Measurements from ENCODE around the gene MUC21. TPM values are rescaled to one million over a fixed set of nuclear protein-coding genes. Genes with fewer than 3 reads are reported as not detected.

The MUC21 gene
- total and polyA plus RNA-seq, 9 of the 15 experiments (the other 6 are each of a cell fraction or from before 2014, with no cell fraction given), result not detected

DNA sequence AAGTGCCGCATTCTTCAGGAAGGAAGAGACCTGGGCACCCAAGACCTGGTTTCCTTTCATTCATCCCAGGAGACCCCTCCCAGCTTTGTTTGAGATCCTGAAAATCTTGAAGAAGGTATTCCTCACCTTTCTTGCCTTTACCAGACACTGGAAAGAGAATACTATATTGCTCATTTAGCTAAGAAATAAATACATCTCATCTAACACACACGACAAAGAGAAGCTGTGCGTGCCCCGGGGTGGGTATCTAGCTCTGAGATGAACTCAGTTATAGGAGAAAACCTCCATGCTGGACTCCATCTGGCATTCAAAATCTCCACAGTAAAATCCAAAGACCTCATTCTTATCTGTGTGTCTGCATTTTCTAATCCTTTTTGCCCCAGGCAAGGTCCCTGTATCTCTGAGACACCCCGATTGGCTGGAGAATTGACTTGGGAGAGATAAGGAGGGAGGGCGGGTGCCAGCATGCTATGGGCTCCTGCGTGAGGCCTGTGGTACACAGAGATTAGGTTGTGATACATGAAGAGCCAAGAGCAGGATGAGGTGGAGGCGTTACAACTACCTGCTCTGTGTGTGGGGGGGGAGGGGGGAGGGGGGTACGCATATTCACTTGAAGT lies 4.8 kb downstream of the MUC21 start (continued):
- TF ChIP-seq, protein P1, sequence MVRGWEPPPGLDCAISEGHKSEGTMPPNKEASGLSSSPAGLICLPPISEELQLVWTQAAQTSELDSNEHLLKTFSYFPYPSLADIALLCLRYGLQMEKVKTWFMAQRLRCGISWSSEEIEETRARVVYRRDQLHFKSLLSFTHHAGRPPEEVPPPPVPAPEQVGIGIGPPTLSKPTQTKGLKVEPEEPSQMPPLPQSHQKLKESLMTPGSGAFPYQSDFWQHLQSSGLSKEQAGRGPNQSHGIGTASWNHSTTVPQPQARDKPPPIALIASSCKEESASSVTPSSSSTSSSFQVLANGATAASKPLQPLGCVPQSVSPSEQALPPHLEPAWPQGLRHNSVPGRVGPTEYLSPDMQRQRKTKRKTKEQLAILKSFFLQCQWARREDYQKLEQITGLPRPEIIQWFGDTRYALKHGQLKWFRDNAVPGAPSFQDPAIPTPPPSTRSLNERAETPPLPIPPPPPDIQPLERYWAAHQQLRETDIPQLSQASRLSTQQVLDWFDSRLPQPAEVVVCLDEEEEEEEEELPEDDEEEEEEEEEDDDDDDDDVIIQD (CRISPR knock-in tag; IDR thresholded peaks at IDR 0.05), result no peak
- TF ChIP-seq XRCC3 (IDR thresholded peaks at IDR 0.05) (no peak), MEF2A (IDR thresholded peaks at IDR 0.05; ENCODE audit: control insufficient read depth, low read depth, low read length) (no peak), RHOXF2B (CRISPR knock-in tag; conservative IDR thresholded peaks at IDR 0.05) (no peak), YBX1 (IDR thresholded peaks at IDR 0.05) (no peak), RBM39 (optimal IDR thresholded peaks at IDR 0.05; ENCODE audit: low read depth, low read length) (no peak), PML (IDR thresholded peaks at IDR 0.05; ENCODE audit: low read length) (peak; percentile 72), NEUROD1 (IDR thresholded peaks at IDR 0.05; ENCODE audit: borderline replicate concordance, low read depth, low read length, partially characterized antibody) (no peak), NONO (IDR thresholded peaks at IDR 0.05; ENCODE audit: low read depth in 2 of 2, low read length in 1 of 2) (no peak), MAFF (IDR thresholded peaks at IDR 0.05; ENCODE audit: low read length) (no peak), HDAC2 (IDR thresholded peaks at IDR 0.05) (peak; percentile 88), SAFB2 (IDR thresholded peaks at IDR 0.05; ENCODE audit: borderline replicate concordance, low read depth, low read length, severe bottlenecking) (no peak), CC2D1A (IDR thresholded peaks at IDR 0.05) (peak; percentile 39; the same call in 1 of the 2 replicates), MYNN (IDR thresholded peaks at IDR 0.05) (no peak), MYNN (CRISPR knock-in tag; IDR thresholded peaks at IDR 0.05) (no peak), ZNF384 (IDR thresholded peaks at IDR 0.05; ENCODE audit: low read depth, low read length) (no peak)
- TF ChIP-seq, protein P2, sequence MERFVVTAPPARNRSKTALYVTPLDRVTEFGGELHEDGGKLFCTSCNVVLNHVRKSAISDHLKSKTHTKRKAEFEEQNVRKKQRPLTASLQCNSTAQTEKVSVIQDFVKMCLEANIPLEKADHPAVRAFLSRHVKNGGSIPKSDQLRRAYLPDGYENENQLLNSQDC (CRISPR knock-in tag; IDR thresholded peaks at IDR 0.05), result no peak
- TF ChIP-seq, protein P3, sequence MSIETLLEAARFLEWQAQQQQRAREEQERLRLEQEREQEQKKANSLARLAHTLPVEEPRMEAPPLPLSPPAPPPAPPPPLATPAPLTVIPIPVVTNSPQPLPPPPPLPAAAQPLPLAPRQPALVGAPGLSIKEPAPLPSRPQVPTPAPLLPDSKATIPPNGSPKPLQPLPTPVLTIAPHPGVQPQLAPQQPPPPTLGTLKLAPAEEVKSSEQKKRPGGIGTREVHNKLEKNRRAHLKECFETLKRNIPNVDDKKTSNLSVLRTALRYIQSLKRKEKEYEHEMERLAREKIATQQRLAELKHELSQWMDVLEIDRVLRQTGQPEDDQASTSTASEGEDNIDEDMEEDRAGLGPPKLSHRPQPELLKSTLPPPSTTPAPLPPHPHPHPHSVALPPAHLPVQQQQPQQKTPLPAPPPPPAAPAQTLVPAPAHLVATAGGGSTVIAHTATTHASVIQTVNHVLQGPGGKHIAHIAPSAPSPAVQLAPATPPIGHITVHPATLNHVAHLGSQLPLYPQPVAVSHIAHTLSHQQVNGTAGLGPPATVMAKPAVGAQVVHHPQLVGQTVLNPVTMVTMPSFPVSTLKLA (conservative IDR thresholded peaks at IDR 0.05), result 0 out of 4 replicates have a peak, but pooled peaks of 1 of the 2 experiments have one; percentile 32
